Naive thymus-derived CD4-positive, alpha-beta T cell (primary cell): ENCODE data around the gene ATRIP. TPM values are rescaled to one million over a fixed set of nuclear protein-coding genes. Genes with fewer than 3 reads are reported as not detected.
A peak's percentile ranks its signal among the peaks of the same experiment; 100 is the strongest.

ENCODE experiments used
- ATAC-seq: fragments of 150-1000 bp; cut with Tn5 transposase; 2 replicates; pipeline ENCODE4 v1.10.0; 2021; ENCODE audit warnings: mild to moderate bottlenecking, moderate library complexity
- CTCF ChIA-PET: fragments of 350-600 bp; sonication (Branson Sonifier 250); formaldehyde crosslinking; loops from one replicate; lab custom pipeline; 2021; ENCODE audit warnings: antibody characterized with exemption; lab: Charles Lee
- POLR2A ChIA-PET: fragments of 350-600 bp; sonication (Branson Sonifier 250); formaldehyde crosslinking; loops from one replicate; lab custom pipeline; 2021; ENCODE audit warnings: antibody characterized with exemption, inconsistent platforms; lab: Charles Lee
- DNase-seq, 9 donors: peaks; one replicate each; pipeline versions ENCODE4 v3.0.0 to v3.0.0-alpha.2; 2020 to 2022; ENCODE audit warnings: mixed read lengths in 1 of 9
- H3K27ac ChIP-seq: one replicate; pipeline ENCODE4 v1.7.0; 2013; ENCODE audit warnings: mild to moderate bottlenecking, low read depth, low read length, moderate library complexity
- H3K27me3 ChIP-seq, 2 donors: one replicate each; pipeline ENCODE4 v1.7.0; 2013; ENCODE audit warnings: low read length in 2 of 2, mild to moderate bottlenecking in 2 of 2, moderate library complexity in 2 of 2; ENCODE audit not compliant: control insufficient read depth in 2 of 2, insufficient read depth in 2 of 2
- H3K36me3 ChIP-seq, 3 experiments: 1 replicate in 2 of 3; 2 replicates in 1 of 3; pipeline ENCODE4 v1.7.0; 2013; ENCODE audit warnings: low read length in 3 of 3, mild to moderate bottlenecking in 3 of 3, moderate library complexity in 1 of 3; ENCODE audit not compliant: insufficient read depth in 3 of 3, control insufficient read depth in 2 of 3
- H3K4me1 ChIP-seq, 2 donors: one replicate each; pipeline ENCODE4 v1.7.0; 2013; ENCODE audit warnings: low read length in 2 of 2, mild to moderate bottlenecking in 2 of 2, moderate library complexity in 1 of 2; ENCODE audit not compliant: control insufficient read depth in 2 of 2, insufficient read depth in 2 of 2
- H3K4me3 ChIP-seq: 2 replicates; pipeline ENCODE4 v1.7.0; 2013; ENCODE audit warnings: mild to moderate bottlenecking, low read length
- H3K9me3 ChIP-seq, 3 experiments: 1 replicate in 2 of 3; 2 replicates in 1 of 3; pipeline ENCODE4 v1.7.0; 2013; ENCODE audit warnings: low read length in 3 of 3; ENCODE audit not compliant: control insufficient read depth in 2 of 3
- H3K27ac Mint-ChIP-seq, 9 donors: one replicate each; pipeline ENCODE4 v1.8.0; 2020 to 2022; ENCODE audit warnings: mixed read lengths in 9 of 9, mild to moderate bottlenecking in 8 of 9, moderate library complexity in 5 of 9, inconsistent platforms in 2 of 9
- H3K27me3 Mint-ChIP-seq, 5 donors: one replicate each; pipeline ENCODE4 v1.8.0; 2021 to 2022; ENCODE audit warnings: mixed read lengths in 5 of 5, mild to moderate bottlenecking in 1 of 5
- H3K36me3 Mint-ChIP-seq, 5 donors: one replicate each; pipeline ENCODE4 v1.8.0; 2020 to 2022; ENCODE audit warnings: mixed read lengths in 5 of 5, mild to moderate bottlenecking in 3 of 5, inconsistent platforms in 1 of 5
- H3K4me1 Mint-ChIP-seq, 7 donors: one replicate each; pipeline ENCODE4 v1.8.0; 2020 to 2022; ENCODE audit warnings: mixed read lengths in 7 of 7, mild to moderate bottlenecking in 3 of 7, inconsistent platforms in 1 of 7
- H3K4me3 Mint-ChIP-seq, 10 donors: one replicate each; pipeline ENCODE4 v1.8.0; 2020 to 2022; ENCODE audit warnings: mild to moderate bottlenecking in 10 of 10, mixed read lengths in 10 of 10, moderate library complexity in 6 of 10, inconsistent platforms in 2 of 10
- H3K9me3 Mint-ChIP-seq, 11 donors: one replicate each; pipeline ENCODE4 v1.8.0; 2020 to 2022; ENCODE audit warnings: mixed read lengths in 11 of 11, mild to moderate bottlenecking in 4 of 11, inconsistent platforms in 1 of 11, moderate library complexity in 1 of 11
- intact Hi-C, 2 donors: fragments of 100-400 bp; cut with micrococcal nuclease; formaldehyde crosslinking; loops; one replicate each; pipeline ENCODE4 v1.15.1; 2023
- polyA plus RNA-seq, 2 donors: library from polyadenylated mRNA; unstranded; fragments of 300-500 nt; fragmentation: Illumina TruSeq; gene quantifications; one replicate each; pipeline ENCODE4 v1.2.3, GENCODE V29; 2021
- total RNA-seq, 6 experiments: library from RNA in 5 of 6; stranded (reverse) in 5 of 6; gene quantifications; 1 replicate in 5 of 6; 2 replicates in 1 of 6; pipeline ENCODE4 v1.2.3 and lab custom pipeline; 2021 to 2026

Gene ATRIP
- total and polyA plus RNA-seq, 7 experiments from 2014 or later, result 7.9 to 16.2 (median 12.5) TPM

DNA sequence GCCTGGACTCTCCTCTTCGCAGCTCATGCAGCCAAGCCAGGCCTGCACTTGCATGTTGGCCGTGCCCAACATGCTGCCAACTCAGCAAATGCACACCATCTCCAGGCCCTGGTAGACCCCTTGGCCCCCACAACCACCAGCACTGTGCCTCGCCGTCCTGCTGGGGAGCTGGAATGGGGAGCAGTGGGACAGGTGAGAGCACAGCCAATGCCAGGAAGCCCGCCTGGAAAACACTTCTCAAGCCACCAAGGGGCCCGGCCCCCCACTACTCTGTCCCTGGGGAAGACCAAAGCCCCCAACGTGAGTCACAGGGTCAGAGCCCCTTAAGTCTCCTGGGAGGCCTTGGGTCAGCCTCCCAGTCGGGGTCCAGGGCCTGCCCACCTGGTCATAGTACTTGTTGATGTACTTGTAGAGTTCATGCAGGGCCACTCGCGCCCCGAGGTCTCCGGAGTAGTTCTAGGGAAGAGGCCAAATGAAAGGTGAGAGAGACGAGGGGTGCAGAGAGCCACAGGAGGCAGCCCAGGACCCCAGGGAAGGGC, 41.1 kb upstream of the ATRIP start:
- Mint-ChIP-seq H3K4me3 (no peak overlapping the region), H3K36me3 (no peaks in the 10 kb centered on the region), H3K9me3 (no peaks in the 10 kb centered on the region), H3K27ac (no peak overlapping the region), H3K4me1 (peaks cover 0 to 3% (median 0%) of the 10 kb centered on the region in 7 donors), H3K27me3 (no peaks in the 10 kb centered on the region)
- DNase-seq (peak in 1 of 9 donors; percentile 16), ATAC-seq (no peak)
- Histone ChIP-seq H3K36me3 (no peaks in the 10 kb centered on the region), H3K4me1 (no peaks in the 10 kb centered on the region), H3K9me3 (no peaks in the 10 kb centered on the region), H3K27me3 (no peaks in the 10 kb centered on the region), H3K4me3 (no peak overlapping the region), H3K27ac (no peak overlapping the region)
- ChIA-PET POLR2A (no interaction called here), CTCF (interaction anchor here (1.1 to 2.4 kb wide), 2 partner anchors 30 to 34 kb away, joined by 4 to 13 read pairs; partner anchors contain the start of genes CCDC51 and TMA7)
- intact Hi-C loops, result no loop called here

DNA sequence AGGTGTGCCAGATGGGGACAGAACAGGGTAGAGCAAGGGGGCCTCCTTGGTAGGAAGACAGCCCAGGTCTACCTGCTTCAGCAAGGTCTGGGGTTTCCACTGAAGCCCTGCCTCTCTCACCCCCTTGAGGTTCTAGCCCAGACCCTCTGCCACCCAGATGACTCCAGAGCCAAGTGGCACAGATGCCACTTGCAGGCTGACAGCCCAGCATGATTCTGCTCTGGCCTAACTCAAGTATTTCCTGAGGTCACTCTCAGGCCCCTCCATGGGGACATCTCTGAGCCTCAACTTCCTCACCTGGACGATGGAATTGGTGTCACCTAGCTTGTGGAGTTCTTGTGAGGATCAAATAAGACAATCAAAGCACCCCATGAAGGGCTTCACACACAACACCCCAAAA, 40.6 kb upstream of the ATRIP start:
- ChIA-PET CTCF (no interaction called here), POLR2A (interaction anchor here (0.6 kb wide), 1 partner anchor 27 kb away, joined by 3 read pairs; no protein-coding TSS in a partner anchor)
- H3K4me3 Mint-ChIP-seq, result no peak overlapping the region
- no peaks in the 10 kb centered on the region for H3K36me3 Mint-ChIP-seq
- Histone ChIP-seq H3K9me3 (no peaks in the 10 kb centered on the region), H3K4me1 (no peaks in the 10 kb centered on the region), H3K4me3 (no peak overlapping the region), H3K27me3 (no peaks in the 10 kb centered on the region), H3K27ac (no peak overlapping the region), H3K36me3 (no peaks in the 10 kb centered on the region)
- H3K9me3 Mint-ChIP-seq, result no peaks in the 10 kb centered on the region
- intact Hi-C loops, result no loop called here
- H3K4me1 Mint-ChIP-seq, result peaks cover 0 to under 1% (median 0%) of the 10 kb centered on the region in 7 donors
- H3K27me3 Mint-ChIP-seq, result no peaks in the 10 kb centered on the region
- peak overlapping the region in 2 of 9 donors; percentile 7 to 21 for H3K27ac Mint-ChIP-seq
- ATAC-seq (no peak), DNase-seq (peak in 1 of 9 donors; percentile 3)

DNA sequence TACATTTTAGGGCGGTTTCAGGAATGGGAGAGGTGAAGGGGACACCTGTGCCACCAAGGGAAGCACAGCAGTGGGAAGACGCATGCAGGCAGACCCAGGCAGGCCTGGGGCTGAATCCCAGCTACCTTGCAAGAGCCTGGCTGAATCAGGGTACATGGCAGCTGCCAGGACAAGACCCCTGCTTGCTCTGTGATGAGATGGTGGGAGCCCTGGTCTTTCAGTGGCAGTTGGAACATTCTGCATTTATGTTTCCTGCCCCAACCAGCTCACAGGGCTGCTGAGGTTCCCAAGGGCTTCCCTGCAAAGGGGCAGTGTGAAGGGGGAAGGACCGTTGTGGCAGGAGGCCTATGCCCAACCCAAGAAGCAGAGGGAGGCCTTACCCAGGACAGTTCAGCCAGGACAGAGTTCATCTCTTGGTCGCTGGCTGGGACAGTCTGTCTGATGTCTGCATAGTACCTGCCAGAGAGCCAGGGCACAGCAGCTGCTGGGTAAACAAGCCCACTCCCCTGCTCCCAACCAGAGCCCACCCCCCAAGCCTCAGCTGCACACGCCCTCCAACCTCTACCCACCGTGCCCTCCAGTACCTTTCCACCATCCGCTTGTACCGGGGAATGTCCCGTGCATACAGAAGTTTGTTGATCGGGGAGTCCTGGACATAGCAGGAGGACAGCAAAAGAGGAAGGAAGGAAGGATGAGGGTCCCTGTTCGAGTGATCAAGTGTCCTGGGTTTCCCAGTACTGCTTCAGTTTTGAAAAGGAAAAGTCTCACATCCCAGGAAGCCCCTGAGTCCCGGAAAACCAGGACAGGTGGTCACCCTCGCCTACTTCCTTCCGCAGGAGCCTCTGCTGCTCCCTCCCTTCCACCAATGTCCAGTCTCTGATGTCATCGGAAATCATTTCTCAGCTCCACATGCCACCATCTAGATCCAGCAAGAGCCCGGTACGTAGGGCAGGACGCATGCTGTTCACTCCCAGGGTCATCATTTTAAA, 39.8 kb upstream of the ATRIP start:
- H3K9me3 ChIP-seq, result no peaks in the 10 kb centered on the region
- H3K4me3 ChIP-seq, result no peak overlapping the region
- no peak overlapping the region for H3K4me3 Mint-ChIP-seq
- no peaks in the 10 kb centered on the region for H3K36me3 ChIP-seq
- ChIA-PET POLR2A (interaction anchor here (0.6 to 1.1 kb wide), 2 partner anchors 26 to 60 kb away, joined by 3 read pairs; a partner anchor contains a TSS), CTCF (interaction anchor here (2.3 to 2.4 kb wide), 2 partner anchors 29 to 152 kb away, joined by 7 to 12 read pairs; no protein-coding TSS in a partner anchor)
- no peaks in the 10 kb centered on the region for H3K9me3 Mint-ChIP-seq
- DNase-seq (peak in 2 of 9 donors; percentile 2 to 15), ATAC-seq (no peak)
- no peak overlapping the region for H3K27ac ChIP-seq
- no peaks in the 10 kb centered on the region for H3K36me3 Mint-ChIP-seq
- intact Hi-C loops, result no loop called here
- no peaks in the 10 kb centered on the region for H3K27me3 ChIP-seq
- H3K27me3 Mint-ChIP-seq, result no peaks in the 10 kb centered on the region
- H3K4me1 Mint-ChIP-seq, result no peaks in the 10 kb centered on the region
- H3K27ac Mint-ChIP-seq, result peak overlapping the region in 1 of 9 donors; percentile 21
- H3K4me1 ChIP-seq, result no peaks in the 10 kb centered on the region

DNA sequence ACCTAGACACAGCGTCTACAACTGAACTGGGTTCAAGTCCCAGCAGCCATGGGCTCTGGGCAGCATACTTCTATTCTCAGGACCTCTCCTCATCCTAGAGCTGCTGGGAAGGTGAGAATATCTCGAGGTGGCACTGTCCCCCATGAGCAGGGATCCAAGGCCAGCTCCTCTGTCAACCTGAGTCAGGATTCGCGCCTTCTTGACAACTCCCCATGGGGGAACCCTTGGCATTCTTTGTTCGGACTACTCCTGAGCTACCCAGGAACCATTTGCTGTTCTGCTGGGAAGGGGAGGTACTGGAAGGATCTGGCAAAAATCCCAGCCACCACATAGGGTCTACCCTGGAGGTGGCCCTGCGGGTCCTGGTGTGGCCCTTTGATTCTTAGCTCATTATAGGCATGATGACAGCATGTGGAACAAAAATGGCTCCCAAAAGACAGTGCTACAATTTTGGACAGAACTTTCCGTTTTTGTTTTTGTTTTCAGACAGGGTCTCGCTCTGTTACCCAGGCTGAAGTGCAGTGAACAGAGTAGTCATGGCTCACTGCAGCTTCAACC, 38.9 kb upstream of the ATRIP start:
- Histone ChIP-seq H3K27ac (no peak overlapping the region), H3K36me3 (no peaks in the 10 kb centered on the region), H3K27me3 (no peaks in the 10 kb centered on the region), H3K4me1 (no peaks in the 10 kb centered on the region), H3K4me3 (no peak overlapping the region), H3K9me3 (no peaks in the 10 kb centered on the region)
- Mint-ChIP-seq H3K27me3 (no peaks in the 10 kb centered on the region), H3K4me1 (no peaks in the 10 kb centered on the region), H3K36me3 (no peaks in the 10 kb centered on the region), H3K27ac (no peak overlapping the region), H3K4me3 (no peak overlapping the region), H3K9me3 (no peaks in the 10 kb centered on the region)
- CTCF ChIA-PET, result interaction anchor here (1.3 to 2.4 kb wide), 3 partner anchors 29 to 151 kb away, joined by 3 to 12 read pairs (median 7); partner anchors contain the start of genes CCDC51 and TMA7
- DNase-seq (peak in 1 of 9 donors; percentile 12), ATAC-seq (no peak)
- intact Hi-C loops, result no loop called here
- POLR2A ChIA-PET, result interaction anchor here (1.1 kb wide), 1 partner anchor 59 kb away, joined by 3 read pairs; a partner anchor contains a TSS

DNA sequence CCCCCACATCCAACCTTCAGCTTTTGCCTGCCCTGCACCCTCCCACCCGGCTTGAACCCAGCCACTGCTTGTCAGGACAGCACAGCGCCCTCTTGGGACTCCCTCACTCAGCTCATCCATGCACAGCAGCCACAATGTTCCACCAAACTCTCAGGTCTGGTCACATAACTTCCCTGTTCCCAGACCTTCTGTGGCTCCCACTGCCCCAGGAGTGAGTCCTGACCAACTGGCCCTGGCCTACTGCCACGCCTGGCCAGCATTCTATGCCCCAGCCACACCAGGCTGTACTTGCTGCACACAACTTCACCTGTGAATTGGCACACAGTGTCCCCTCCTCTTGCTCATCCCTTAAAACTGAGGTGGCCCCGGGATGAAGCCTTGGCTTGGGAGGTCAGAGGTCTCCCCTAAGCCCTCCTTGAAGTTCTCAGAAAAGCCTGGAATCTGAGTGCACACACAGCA, 37.7 kb upstream of the ATRIP start:
- H3K27ac Mint-ChIP-seq, result no peak overlapping the region
- H3K27me3 Mint-ChIP-seq, result no peaks in the 10 kb centered on the region
- no peaks in the 10 kb centered on the region for H3K36me3 Mint-ChIP-seq
- no peaks in the 10 kb centered on the region for H3K4me1 ChIP-seq
- H3K9me3 Mint-ChIP-seq, result no peaks in the 10 kb centered on the region
- no peak overlapping the region for H3K27ac ChIP-seq
- no peaks in the 10 kb centered on the region for H3K4me1 Mint-ChIP-seq
- H3K36me3 ChIP-seq, result no peaks in the 10 kb centered on the region
- no peaks in the 10 kb centered on the region for H3K27me3 ChIP-seq
- ATAC-seq, result no peak
- POLR2A ChIA-PET, result no interaction called here
- no peak overlapping the region for H3K4me3 Mint-ChIP-seq
- CTCF ChIA-PET, result interaction anchor here (1.3 to 2.4 kb wide), 3 partner anchors 27 to 149 kb away, joined by 3 to 12 read pairs (median 7); partner anchors contain the start of genes CCDC51 and TMA7
- intact Hi-C loops, result no loop called here
- DNase-seq, result no peak
- H3K9me3 ChIP-seq, result no peaks in the 10 kb centered on the region
- H3K4me3 ChIP-seq, result no peak overlapping the region

DNA sequence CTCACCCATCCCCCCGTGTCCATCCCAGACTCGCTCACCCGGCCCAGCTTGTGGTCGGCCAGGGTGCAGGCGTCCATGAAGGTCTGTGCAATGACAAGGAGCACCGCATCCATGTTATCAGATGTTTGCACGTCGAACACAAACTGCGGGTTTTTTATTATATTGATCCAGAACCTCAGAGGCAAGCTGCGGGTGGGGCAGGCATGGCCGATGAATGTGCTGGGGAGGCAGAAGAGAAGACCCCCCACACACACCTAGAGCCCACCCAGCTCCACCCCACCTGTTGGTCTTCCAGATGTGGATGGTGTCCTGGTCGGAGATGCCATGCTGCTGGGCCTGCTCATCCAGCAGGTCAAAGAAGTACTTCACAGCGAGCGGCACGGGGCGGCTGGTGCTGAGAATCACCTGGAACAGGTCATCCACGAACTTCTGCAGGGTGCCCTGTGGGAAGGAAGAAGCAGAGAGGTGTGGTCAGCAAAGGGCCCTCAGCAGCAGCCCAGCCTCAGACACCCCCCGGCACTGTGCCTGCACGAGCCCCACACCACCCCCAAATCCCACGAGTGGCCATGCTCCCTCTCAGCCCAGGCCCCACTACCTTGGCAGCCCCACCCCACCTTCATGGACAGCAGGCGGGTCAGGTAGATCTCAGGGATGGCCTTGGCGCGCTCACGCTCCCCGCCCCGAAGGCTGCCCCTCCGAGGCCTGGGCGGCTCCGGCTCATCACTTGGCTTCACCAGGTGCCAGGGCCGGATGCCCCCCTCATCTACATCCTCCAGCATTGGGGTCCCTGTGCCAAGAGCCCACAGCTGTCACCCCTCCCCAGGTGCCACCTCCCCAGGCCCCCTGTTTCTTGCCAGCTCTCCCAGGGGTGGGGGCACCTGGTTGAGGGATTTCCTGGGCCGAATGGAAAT, 37.0 kb upstream of the ATRIP start:
- Mint-ChIP-seq H3K36me3 (no peaks in the 10 kb centered on the region), H3K9me3 (peaks cover 0 to 2% (median 0%) of the 10 kb centered on the region in 11 donors), H3K27me3 (no peaks in the 10 kb centered on the region), H3K4me1 (no peaks in the 10 kb centered on the region), H3K27ac (no peak overlapping the region), H3K4me3 (no peak overlapping the region)
- intact Hi-C loops, result no loop called here
- CTCF ChIA-PET, result no interaction called here
- no peak overlapping the region for H3K4me3 ChIP-seq
- no peak for ATAC-seq
- no peaks in the 10 kb centered on the region for H3K36me3 ChIP-seq
- DNase-seq, result peak in 1 of 9 donors; percentile 3
- no peaks in the 10 kb centered on the region for H3K4me1 ChIP-seq
- no peaks in the 10 kb centered on the region for H3K9me3 ChIP-seq
- H3K27ac ChIP-seq, result no peak overlapping the region
- H3K27me3 ChIP-seq, result no peaks in the 10 kb centered on the region
- POLR2A ChIA-PET, result no interaction called here
